ENCODE data around the gene PTPRM.

GRCh38 chr18:7805880-7806279, 238.8 kb downstream of the PTPRM start:
- TF ChIP-seq RFX5 (IDR thresholded peaks at IDR 0.05; ENCODE audit: low read length) (no peak), EZH2phosphoT487 (IDR thresholded peaks at IDR 0.05; ENCODE audit: borderline replicate concordance, low read depth) (no peak), CTCF (IDR thresholded peaks at IDR 0.05) (no peak)
